A549 (cell line): ENCODE data around the gene CAPN11. TPM values are rescaled to one million over a fixed set of nuclear protein-coding genes. Genes with fewer than 3 reads are reported as not detected.

Experiments
- ATAC-seq, 2 experiments: fragments of 200-7000 bp in 1 of 2; fragments of >200 bp in 1 of 2; cut with Nextera tagmentation in 1 of 2; cut with Tn5 transposase in 1 of 2; 3 replicates each; pipeline versions ENCODE4 v1.8.0 to v1.9.1; 2018 to 2020; ENCODE audit warnings: mild to moderate bottlenecking in 1 of 2, moderate library complexity in 1 of 2
- CTCF ChIA-PET: fragments of 300-600 bp; sonication (Branson Sonifier 250); formaldehyde crosslinking; extraction: SDS; loops from one replicate; lab custom pipeline; 2021; ENCODE audit warnings: antibody characterized with exemption, inconsistent platforms; lab: Yijun Ruan, JAX
- POLR2A ChIA-PET: fragments of 350-600 bp; formaldehyde crosslinking; extraction: SDS; loops from one replicate; lab custom pipeline; 2021; ENCODE audit warnings: antibody characterized with exemption, inconsistent platforms; lab: Yijun Ruan, JAX
- DNase-seq, 2 experiments: peaks; one replicate each; pipeline versions ENCODE4 v3.0.0 to v3.0.0-alpha.2; 2011 to 2016; ENCODE audit warnings: low read depth in 1 of 2, low spot score in 1 of 2
- FAIRE-seq: peaks from 2 replicates; lab custom pipeline; 2011; peaks lifted over from hg19 to GRCh38; lab: Jason Lieb, UNC
- H3K27ac ChIP-seq, 2 experiments: fragments of >200 bp; sonication (Bioruptor Twin); formaldehyde crosslinking; 3 replicates each; pipeline ENCODE4 v1.5.1; 2016 to 2017
- H3K4me1 ChIP-seq: fragments of >200 bp; sonication (Bioruptor Twin); formaldehyde crosslinking; 3 replicates; pipeline ENCODE4 v1.6.1; 2016
- H3K4me2 ChIP-seq: fragments of >200 bp; sonication (Bioruptor Twin); formaldehyde crosslinking; 3 replicates; pipeline ENCODE4 v1.6.1; 2016
- H3K4me3 ChIP-seq: fragments of >200 bp; sonication (Bioruptor Twin); formaldehyde crosslinking; 3 replicates; pipeline ENCODE4 v1.5.1; 2016
- H3K9me3 ChIP-seq: fragments of >200 bp; sonication (Bioruptor Twin); formaldehyde crosslinking; 3 replicates; pipeline ENCODE4 v1.6.1; 2016
- BHLHE40 ChIP-seq: IDR thresholded peaks from 2 replicates; pipeline ENCODE4 v1.6.1; 2012; ENCODE audit warnings: low read depth, low read length, inconsistent platforms
- CEBPB ChIP-seq, 2 experiments: fragments of >200 bp in 1 of 2; sonication (Bioruptor Twin) in 1 of 2; formaldehyde crosslinking in 1 of 2; IDR thresholded peaks; 2 replicates each; pipeline ENCODE4 v1.6.1; 2012 to 2016
- CHD4 ChIP-seq: fragments of 200-600 bp; sonication (generic); IDR thresholded peaks from 2 replicates; pipeline ENCODE4 v1.6.1; 2016; ENCODE audit warnings: antibody characterized with exemption, mild to moderate bottlenecking, borderline replicate concordance
- CTCF ChIP-seq: fragments of >200 bp; sonication (Bioruptor Twin); formaldehyde crosslinking; IDR thresholded peaks from 3 replicates; pipeline ENCODE4 v1.5.1; 2016
- ESRRA ChIP-seq: fragments of 150-350 bp; IDR thresholded peaks from 2 replicates; pipeline ENCODE4 v1.6.1; 2014; ENCODE audit warnings: mild to moderate bottlenecking, low read length, borderline replicate concordance
- FOXS1 ChIP-seq: fragments of 250-450 bp; sonication (Bioruptor Pico); IDR thresholded peaks from 2 replicates; pipeline ENCODE4 v1.5.0; 2020; ENCODE audit warnings: mild to moderate bottlenecking, moderate library complexity
- GATA3 ChIP-seq: IDR thresholded peaks from 2 replicates; pipeline ENCODE4 v1.6.1; 2012; ENCODE audit warnings: borderline replicate concordance
- HES2 ChIP-seq: fragments of >200 bp; sonication (Bioruptor Twin); formaldehyde crosslinking; IDR thresholded peaks from 2 replicates; pipeline ENCODE4 v1.6.1; 2016
- JUN ChIP-seq, 2 experiments: fragments of >200 bp; sonication (Bioruptor Twin); formaldehyde crosslinking; IDR thresholded peaks; 2 replicates in 1 of 2; 3 replicates in 1 of 2; pipeline ENCODE4 v1.6.1; 2016 to 2017
- JUNB ChIP-seq: fragments of >200 bp; sonication (Bioruptor Twin); formaldehyde crosslinking; IDR thresholded peaks from 2 replicates; pipeline ENCODE4 v1.6.1; 2016
- MYC ChIP-seq: IDR thresholded peaks from 2 replicates; pipeline ENCODE4 v1.6.1; 2012; ENCODE audit warnings: mild to moderate bottlenecking, inconsistent platforms, low read length, improper control_type of control experiment, borderline replicate concordance
- NPAS2 ChIP-seq: fragments of 250-450 bp; sonication (Bioruptor Pico); IDR thresholded peaks from 2 replicates; pipeline ENCODE4 v1.8.0; 2022; ENCODE audit warnings: mild to moderate bottlenecking, moderate library complexity, borderline replicate concordance
- NR3C1 ChIP-seq: fragments of >200 bp; sonication (Bioruptor Twin); formaldehyde crosslinking; IDR thresholded peaks from 3 replicates; pipeline ENCODE4 v1.6.1; 2017
- POLR2A ChIP-seq: IDR thresholded peaks from 2 replicates; pipeline ENCODE4 v1.6.1; 2012; ENCODE audit warnings: mild to moderate bottlenecking, low read length
- RFX5 ChIP-seq: fragments of 450-650 bp; IDR thresholded peaks from 2 replicates; pipeline ENCODE4 v1.7.1; 2014; ENCODE audit warnings: antibody characterized with exemption, mild to moderate bottlenecking, moderate library complexity
- RNF2 ChIP-seq: fragments of 200-600 bp; sonication (generic); IDR thresholded peaks from 2 replicates; pipeline ENCODE4 v1.6.1; 2016; ENCODE audit warnings: low read depth, mild to moderate bottlenecking, antibody characterized with exemption, moderate library complexity, borderline replicate concordance
- SMC3 ChIP-seq: fragments of >200 bp; sonication (Bioruptor Twin); formaldehyde crosslinking; IDR thresholded peaks from 3 replicates; pipeline ENCODE4 v1.6.1; 2018; ENCODE audit warnings: inconsistent platforms
- SREBF2 ChIP-seq: fragments of 450-650 bp; IDR thresholded peaks from 2 replicates; pipeline ENCODE4 v1.6.1; 2014; ENCODE audit warnings: mild to moderate bottlenecking, moderate library complexity
- TP53 ChIP-seq: fragments of 250-450 bp; sonication (Bioruptor Pico); IDR thresholded peaks from 2 replicates; pipeline ENCODE4 v1.5.0; 2021; ENCODE audit warnings: mild to moderate bottlenecking, moderate library complexity
- USF2 ChIP-seq: fragments of 450-650 bp; IDR thresholded peaks from 2 replicates; pipeline ENCODE4 v1.6.1; 2014; ENCODE audit warnings: antibody characterized with exemption
- ZC3H11A ChIP-seq: fragments of 450-650 bp; IDR thresholded peaks from 2 replicates; pipeline ENCODE4 v1.6.1; 2014; ENCODE audit warnings: antibody characterized with exemption, mild to moderate bottlenecking
- ZNF302 ChIP-seq: fragments of 250-450 bp; sonication (Bioruptor Pico); IDR thresholded peaks from 2 replicates; pipeline ENCODE4 v1.9.0; 2021; ENCODE audit warnings: inconsistent platforms, mild to moderate bottlenecking, moderate library complexity
- WGBS: methylation state at CpG from one replicate; pipeline ENCODE4 v1.1.6; 2017; ENCODE audit errors: missing lambda C conversion rate; 5-methylcytosine and 5-hydroxymethylcytosine counted together
- polyA plus RNA-seq, 4 experiments: library from polyadenylated mRNA; depleted of rRNA in 3 of 4; stranded (reverse); fragments of >200 nt; fragmentation: RNase III in 1 of 4; extraction: RNeasy Plus Mini Kit Qiagen cat#74134 plus additional on column Dnase treatment in 1 of 4; gene quantifications; 2 replicates in 3 of 4; 3 replicates in 1 of 4; pipeline ENCODE4 v1.2.3, GENCODE V29; 2011 to 2017

CAPN11 gene
- polyA plus RNA-seq, 2 of the 4 experiments (the other 2 are of a cell fraction) = 0.10 TPM; not detected in 1

- TF ChIP-seq ZC3H11A (no peak), MYC (no peak), ZNF302 (CRISPR knock-in tag) (no peak), FOXS1 (CRISPR knock-in tag) (no peak), BHLHE40 (no peak), CTCF (no peak)
- no peak for ATAC-seq
- DNase-seq = no peak
- no peak overlapping the region for H3K4me3 ChIP-seq
- ChIA-PET POLR2A (no interaction called here), CTCF (interaction anchor here (0.6 to 5.1 kb wide), 5 partner anchors 9 to 75 kb away, joined by 3 to 31 read pairs (median 3); no protein-coding TSS in a partner anchor)
- H3K9me3 ChIP-seq = no peaks in the 10 kb centered on the region
- 31% methylated on average over 8 of the region's 8 CpGs for WGBS
- H3K27ac ChIP-seq = no peak overlapping the region
- no peak overlapping the region for H3K4me2 ChIP-seq
- FAIRE-seq = no peak
- H3K4me1 ChIP-seq = no peaks in the 10 kb centered on the region
These were observed 4.4 kb downstream of the CAPN11 start for GRCh38 chr6:44162876-44163625.

GRCh38 chr6:44166116-44166515 lies 7.5 kb downstream of the CAPN11 start:
- no peak for DNase-seq
- no peaks in the 10 kb centered on the region for H3K9me3 ChIP-seq
- peak in 1 of 2 experiments; percentile 40; a peak in 3 of 6 replicates for ATAC-seq
- FAIRE-seq = no peak
- no peaks in the 10 kb centered on the region for H3K4me1 ChIP-seq
- POLR2A ChIA-PET = no interaction called here
- H3K4me3 ChIP-seq = no peak overlapping the region
- TF ChIP-seq USF2 (no peak), NPAS2 (CRISPR knock-in tag) (no peak), HES2 (no peak), ESRRA (no peak)
- no peak overlapping the region for H3K27ac ChIP-seq
- no peak overlapping the region for H3K4me2 ChIP-seq
- 24% methylated on average over 7 of the region's 7 CpGs for WGBS
- CTCF ChIA-PET = no interaction called here

- Histone ChIP-seq H3K4me1 (no peaks in the 10 kb centered on the region), H3K4me3 (no peak overlapping the region), H3K4me2 (no peak overlapping the region), H3K9me3 (no peaks in the 10 kb centered on the region), H3K27ac (no peak overlapping the region)
- CTCF ChIA-PET = no interaction called here
- POLR2A ChIA-PET = no interaction called here
- WGBS = 76% methylated on average over 15 of the region's 16 CpGs
- TF ChIP-seq ZC3H11A = no peak
- FAIRE-seq (no peak), ATAC-seq (no peak), DNase-seq (no peak)
These were observed 8.1 kb downstream of the CAPN11 start for GRCh38 chr6:44166591-44167184.

- H3K27ac ChIP-seq = no peak overlapping the region
- TF ChIP-seq USF2 (no peak), RNF2 (no peak), TP53 (CRISPR knock-in tag) (no peak), POLR2A (no peak), GATA3 (no peak), CEBPB (IDR thresholded peaks at IDR 0.05) (no peak), CHD4 (no peak), JUNB (no peak), SMC3 (no peak), JUN (IDR thresholded peaks at IDR 0.05) (no peak), NR3C1 (no peak), SREBF2 (no peak), MYC (no peak), RFX5 (no peak)
- ChIA-PET POLR2A (interaction anchor here (0.8 kb wide), 1 partner anchor 79 kb away, joined by 3 read pairs; the partner anchor contains the start of gene HSP90AB1), CTCF (interaction anchor here (0.6 to 1.0 kb wide), 2 partner anchors 46 to 61 kb away, joined by 4 to 5 read pairs; no protein-coding TSS in a partner anchor)
- WGBS = 70% methylated on average over 1 of the region's 1 CpG
- H3K4me3 ChIP-seq = no peak overlapping the region
- H3K9me3 ChIP-seq = no peaks in the 10 kb centered on the region
- ATAC-seq = no peak
- no peak for DNase-seq
- no peak for FAIRE-seq
- no peaks in the 10 kb centered on the region for H3K4me1 ChIP-seq
- no peak overlapping the region for H3K4me2 ChIP-seq
These were observed 8.9 kb downstream of the CAPN11 start for GRCh38 chr6:44167567-44167966.
